ENCODE data around the gene CACNA1C. TPM values are rescaled to one million over a fixed set of nuclear protein-coding genes. Genes with fewer than 3 reads are reported as not detected.

CACNA1C gene
- polyA plus RNA-seq, 1 donor = 11.4 TPM

DNA sequence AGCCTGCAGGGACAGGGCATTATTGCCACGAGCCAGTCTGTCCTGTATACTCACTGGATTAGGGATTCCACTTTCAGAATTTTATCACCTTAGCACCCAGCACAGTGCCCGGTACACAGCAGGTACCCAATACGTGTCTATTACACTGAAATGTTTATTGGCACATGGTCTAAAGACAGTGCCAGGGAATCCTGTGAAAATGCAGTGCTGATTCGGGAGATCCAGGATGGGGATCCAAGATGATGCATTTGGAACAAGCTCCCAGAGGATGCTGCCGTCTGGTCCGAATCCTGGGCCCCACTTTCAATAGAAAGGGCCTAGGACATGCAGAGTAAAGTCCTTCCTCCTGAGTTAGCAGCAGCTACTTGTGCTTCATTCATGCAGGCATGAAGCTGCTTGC is 230.7 kb downstream of the CACNA1C start:
- DNase-seq = no peak

DNA sequence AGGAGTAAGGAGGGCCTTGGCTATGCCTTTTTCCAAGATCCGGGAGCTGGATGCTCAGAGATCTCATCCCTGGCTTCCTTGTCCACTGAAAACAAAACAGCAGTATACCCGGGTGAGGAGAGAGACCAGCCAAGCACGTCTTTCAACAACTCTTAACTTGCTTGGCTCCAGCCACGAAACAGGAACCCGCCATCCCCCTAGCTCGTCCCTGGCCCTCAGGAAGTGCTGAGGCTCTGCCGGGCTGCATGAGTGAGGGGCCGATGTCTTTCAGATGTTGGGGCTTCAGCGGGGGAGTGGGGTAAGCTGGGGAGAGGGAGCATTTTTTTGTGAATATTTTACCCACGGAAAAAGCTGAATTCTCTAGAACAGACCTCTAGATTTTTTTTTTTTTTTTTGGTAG is 231.1 kb downstream of the CACNA1C start:
- no peak for DNase-seq

DNA sequence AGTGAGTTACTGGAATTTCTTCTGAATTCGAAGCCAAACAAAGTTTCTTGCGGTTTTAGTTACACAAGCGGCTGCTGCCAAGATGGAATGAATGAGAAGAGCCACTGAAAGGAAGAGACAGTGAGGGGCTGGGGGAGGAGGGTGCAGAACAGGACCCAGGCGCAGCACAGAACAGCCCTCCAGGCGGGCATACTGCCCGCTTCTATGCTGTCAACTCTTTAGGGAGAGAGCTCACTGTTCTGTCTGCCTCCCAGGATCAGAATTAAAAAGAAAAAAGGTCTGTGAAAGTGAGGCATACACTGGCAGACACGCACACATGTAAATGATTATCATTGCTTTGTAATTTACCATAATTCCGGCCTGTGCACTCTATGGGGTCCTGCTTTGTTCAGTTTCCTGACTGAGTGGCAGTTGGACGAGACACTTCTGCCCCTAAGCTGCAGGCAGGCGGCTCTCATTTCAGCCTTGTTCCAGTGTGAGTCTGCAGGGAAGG is 231.6 kb downstream of the CACNA1C start:
- DNase-seq = no peak

DNA sequence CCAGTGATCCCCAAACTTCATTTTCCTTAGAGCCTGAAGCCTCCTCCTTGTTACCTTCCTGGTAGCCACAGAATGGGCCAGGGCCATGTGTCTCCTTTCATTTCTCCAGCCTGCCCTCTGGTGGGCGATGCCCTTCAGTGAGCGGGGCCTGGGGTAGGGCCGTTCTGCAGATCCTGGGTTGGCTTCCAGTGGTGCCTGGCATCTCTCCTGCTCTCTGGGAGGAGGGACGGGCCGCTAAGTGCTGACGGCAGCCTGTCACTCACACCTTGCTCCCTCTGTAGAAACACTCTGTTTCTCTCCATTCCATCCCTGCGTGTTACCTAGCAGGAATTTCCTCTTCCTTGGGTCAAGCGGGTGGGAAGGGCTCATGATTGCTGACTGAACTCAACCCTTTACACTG is 232.1 kb downstream of the CACNA1C start:
- peak; percentile 66 for DNase-seq

DNA sequence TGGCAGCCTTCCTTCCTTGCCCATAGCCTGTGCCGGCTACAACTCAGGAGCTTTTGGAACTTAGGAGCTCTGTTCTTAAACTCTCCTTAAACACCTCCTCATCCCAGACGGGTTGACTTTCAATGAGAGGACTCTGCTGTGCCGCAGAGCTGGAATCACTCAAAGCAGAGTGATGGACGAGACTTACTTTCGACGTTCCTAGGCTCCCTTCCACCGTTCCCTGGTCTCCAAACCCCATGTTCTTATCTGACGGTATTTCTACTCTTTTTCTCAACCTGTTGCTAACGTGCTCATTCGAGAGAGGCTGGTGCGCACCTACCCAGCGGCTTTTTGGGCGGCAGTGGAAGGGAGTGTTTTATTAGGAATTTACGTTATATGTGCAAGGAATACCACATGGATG is 232.7 kb downstream of the CACNA1C start:
- no peak for DNase-seq

DNA sequence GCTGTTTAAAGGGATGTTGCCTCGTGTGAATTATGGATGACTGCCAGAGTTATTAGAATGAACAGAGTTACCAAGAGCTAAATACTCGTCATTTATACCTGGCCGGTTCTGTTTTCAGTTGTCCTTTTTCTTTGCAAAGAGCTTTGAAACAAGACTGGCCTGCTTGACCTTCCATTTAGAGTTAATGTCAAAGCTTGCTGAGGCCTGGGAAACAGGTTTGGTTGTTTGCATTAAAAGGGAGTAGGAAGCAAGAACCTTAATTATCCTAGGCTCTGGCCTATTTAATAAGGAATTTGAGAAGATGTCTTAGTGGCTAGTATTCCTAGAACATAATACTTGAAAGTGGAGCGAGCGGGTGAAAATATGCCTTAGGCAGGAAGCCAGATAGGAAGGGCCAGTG is 233.3 kb downstream of the CACNA1C start:
- DNase-seq = no peak

DNA sequence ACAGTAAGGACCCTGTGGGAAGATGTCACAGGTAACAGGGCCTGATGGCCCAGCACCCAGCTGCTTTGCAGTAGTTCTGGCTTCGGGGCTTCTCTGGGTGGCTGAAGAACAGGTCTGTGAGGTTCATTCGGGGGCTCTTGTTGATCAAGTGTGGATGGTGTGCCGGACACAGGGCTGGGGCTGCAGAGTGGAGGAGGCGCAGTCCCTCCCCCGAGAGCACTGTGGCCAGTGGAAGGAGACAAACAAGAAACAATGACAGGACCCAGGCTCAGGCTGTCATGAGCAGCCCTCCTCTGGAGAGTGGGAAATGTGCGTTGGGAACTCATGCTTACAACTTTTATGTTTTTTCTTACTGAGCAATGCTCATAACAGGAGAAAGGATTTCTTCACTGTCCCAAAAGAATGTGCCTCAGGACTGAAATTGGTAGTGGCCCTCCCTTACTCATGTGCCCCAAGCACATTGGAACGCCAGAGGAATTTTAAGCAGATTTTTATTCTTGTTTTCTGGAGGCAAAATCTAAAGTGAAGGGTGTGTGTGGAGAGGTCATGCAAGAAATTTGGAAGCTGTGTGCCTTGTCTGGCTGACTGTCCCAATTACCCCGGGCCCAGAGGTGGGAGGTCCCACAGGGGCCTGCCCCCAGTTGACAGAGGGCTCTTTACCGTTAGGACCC is 233.8 kb downstream of the CACNA1C start:
- DNase-seq = no peak

DNA sequence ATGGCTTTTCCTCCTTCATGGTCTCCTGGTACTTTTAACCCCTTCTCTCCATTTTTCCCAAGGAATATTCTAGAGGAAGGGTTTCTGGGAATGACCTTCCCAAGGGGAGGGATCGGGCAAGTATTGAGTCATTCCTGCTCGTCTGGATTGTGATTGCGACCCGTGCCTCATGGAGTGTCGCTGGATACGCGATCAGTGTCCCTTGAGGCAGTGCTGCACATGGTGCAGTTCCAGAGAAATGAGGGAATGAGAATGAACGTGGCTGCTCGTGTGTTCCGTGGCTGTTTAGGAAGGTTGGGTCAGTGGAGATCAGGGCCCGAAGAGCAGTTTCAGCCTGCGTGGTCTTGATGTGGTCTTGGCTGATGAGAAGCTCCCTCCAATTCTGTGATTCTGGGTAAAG is 234.4 kb downstream of the CACNA1C start:
- DNase-seq = no peak

DNA sequence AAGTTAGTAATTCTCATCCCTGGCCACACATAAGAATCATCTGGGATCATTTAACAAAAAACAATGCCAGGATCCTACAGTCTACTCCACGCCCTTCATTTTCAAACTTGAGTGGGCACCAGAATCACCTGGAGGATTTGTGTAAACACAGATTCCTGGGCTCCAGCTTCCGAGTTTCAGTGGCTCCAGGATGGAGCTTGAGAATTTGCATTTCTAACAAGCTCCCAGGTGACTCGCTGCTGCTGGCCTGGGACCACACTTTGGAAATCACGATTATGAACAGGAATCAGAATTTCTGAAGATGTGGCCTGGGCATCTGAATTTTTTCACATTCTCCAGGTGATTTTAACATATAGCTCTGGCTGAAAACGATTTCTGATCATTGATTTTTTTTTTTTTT is 234.8 kb downstream of the CACNA1C start:
- no peak for DNase-seq

DNA sequence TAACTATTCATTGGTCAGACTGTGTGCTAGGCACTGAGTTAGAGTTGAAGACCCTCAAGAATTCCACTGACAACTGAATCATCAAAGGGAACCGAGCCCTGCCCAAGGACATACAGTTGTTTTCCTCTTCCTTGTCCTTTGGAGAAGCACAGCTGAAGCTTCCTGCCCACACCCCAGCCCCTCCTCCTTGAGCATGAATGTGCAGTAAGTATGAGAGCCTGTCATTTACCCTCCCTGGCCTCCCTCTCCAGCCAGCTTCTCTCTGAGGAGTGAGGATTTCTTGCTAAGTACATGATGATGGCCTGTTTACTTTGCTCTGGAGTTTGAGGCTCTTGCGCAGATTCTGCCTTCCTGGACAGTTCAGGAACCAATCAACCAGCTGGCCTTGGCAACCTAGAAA is 235.2 kb downstream of the CACNA1C start:
- DNase-seq = no peak

DNA sequence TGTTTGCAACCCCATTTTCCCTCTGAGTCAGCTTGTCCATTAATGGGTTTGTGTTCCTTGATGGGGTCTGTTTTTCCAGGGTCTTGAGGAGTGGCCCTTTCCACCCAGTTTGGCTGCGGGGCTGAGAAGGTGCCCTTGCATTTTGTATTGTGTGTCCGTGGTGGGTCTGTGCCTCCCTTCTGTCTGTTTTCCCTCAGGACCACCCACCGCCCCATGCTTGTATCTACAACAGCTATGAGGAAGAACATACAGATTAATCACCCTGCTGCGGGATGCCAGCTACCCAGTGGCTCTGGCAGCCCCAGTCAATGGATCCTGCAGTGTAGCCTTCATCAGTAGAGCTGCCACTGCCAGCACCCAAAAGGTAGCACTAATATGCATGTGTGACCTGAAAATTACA is 235.7 kb downstream of the CACNA1C start:
- DNase-seq = no peak

DNA sequence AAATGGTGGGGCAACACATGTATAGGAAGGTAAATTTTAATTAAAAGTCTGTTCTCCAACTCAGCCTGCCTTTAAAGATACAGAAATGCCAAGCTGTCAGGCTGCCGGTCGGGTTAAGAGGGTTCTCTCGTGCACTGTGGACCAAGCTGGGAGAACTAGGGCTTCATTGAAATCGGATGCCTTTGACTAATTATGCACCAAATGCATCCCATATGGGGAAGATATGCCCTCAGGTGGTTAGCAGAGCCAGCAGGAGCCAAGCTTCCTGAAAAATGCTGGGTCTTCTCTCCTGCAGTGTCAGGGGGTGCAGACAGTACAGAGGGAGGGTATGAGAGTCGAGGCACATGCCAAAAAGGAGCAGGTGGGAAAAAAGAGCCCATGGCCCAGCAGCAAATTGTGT is 236.1 kb downstream of the CACNA1C start:
- no peak for DNase-seq

DNA sequence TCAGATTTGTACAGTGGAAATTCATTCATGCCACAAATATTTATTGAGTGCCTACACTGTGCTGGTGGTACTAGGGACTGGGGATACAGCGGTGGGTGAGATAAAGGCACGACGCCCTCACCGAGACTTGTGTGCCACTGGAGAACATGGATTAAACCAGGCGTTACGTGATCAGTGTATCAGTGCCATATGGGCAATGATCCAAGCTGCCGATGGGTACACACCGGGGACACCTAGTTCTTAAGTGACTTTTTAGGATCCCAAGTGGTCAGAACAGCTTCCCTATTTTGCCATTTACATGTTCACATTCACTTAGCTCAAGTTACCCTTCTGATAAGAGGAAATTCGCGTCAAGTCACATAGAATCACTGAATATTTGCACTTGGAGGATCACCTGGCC is 236.7 kb downstream of the CACNA1C start:
- DNase-seq = no peak

DNA sequence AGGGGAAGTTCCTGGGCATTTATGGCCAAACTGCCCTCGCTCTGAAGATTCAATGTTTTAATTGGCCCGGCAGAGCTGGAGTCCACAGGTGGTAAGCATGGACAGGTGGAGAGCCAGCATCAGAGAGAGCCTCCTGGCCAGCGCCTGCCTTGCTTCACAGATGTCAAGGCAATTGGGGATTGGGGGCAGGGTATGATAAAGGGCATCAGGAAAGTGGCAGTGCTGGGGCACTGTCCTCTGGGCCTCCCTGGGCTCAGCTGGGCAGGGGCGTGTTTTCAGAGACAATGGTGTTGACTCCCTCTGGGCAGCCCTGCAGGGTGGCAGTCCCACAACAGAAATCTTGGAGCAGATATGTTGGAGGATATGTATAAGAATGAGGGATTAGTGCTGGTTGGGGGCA is 237.3 kb downstream of the CACNA1C start:
- no peak for DNase-seq

DNA sequence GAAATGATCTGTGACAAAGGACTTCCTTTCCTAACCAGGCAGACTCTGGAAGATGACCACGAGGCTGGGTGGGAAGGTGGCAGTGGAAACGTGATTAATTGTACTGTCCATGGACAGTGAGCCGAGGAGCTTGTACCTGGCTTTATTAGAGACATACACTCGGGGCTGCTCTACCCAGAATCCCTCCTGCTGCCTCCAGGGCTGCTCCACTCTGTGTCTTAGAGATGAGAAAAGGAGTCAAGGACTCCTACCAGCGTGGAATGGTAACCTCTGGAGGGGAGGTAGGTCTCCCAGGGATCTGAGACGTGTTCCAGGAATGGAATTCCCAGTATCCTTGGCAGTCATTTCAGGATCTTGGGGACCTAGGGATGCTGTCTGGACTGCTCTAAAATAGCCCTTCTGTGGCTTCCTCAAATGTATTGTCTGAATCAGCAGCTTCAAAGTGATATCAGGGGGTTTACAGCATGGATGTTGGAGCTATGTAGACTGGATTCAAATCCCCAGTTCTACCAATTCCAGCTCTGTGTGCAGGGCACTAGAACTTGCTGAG is 237.8 kb downstream of the CACNA1C start:
- DNase-seq = no peak

DNA sequence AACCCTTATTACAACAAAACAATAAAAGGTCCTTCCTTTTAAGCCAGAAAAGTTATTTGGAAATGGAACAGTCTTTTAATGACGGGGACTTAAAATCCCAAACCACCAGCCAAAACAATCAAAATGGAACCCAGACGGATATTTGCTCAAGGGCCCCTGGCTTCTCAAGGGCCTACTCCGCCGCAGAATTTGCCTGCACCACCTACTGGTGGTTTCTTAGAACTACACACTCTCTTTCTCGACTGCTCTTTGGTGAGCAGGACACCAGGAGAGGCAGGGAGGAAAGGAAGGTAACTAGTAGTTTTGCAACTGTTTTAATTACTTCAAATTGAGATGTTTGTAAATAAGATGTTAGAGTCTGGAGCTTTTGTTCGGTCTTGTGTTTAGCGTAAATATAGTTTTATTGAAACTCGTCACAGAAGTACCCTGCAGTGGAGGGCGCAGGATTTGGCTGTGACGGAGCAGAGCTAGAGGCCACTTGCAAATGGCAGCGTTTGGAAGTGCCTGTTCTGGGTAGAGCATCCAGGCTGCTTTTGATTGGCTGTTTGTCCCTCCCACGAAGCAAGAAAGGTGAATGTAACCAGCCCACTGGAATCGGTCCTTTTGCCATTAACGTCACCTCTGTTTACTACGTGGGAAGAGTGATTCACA is 238.5 kb downstream of the CACNA1C start:
- DNase-seq = no peak

DNA sequence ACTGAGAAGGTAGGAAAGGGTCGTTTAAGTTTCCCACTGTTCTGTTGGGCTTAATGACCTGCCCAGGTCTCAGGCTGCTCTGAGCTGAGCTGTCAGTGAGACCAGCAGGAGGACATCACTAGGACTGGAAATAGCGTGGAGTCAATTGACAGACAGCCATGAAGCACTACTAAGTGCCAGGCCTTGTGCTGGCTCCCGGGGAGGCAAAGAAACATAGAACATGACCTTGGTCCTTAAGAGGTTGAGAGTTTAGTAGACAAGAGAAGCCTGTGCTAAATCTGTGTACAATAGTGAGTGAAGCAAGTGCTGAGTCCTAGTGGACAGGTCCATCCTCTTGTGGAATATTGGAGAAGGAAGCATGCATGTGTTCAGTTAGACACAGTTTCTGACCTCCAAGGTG is 239.2 kb downstream of the CACNA1C start:
- no peak for DNase-seq

DNA sequence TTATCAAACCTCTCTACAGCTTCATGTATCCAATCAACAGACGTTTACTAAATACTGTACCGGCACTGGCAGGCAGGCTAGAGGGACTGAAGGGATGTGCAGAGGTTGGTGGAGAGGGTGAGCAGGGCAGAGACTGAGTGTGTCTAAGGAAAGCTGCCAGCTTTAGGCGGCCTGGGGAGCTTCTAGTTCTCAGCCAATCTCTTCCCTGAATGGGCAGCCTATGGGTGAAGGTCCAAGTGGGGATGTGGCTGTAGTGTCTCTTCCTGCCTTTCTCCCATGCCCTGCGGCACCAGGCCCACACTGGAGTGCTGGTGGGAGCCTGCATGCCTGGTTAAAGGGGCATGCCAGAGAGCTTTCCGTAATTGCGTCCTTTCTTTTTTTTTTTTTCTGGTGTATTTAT is 239.8 kb downstream of the CACNA1C start:
- no peak for DNase-seq

DNA sequence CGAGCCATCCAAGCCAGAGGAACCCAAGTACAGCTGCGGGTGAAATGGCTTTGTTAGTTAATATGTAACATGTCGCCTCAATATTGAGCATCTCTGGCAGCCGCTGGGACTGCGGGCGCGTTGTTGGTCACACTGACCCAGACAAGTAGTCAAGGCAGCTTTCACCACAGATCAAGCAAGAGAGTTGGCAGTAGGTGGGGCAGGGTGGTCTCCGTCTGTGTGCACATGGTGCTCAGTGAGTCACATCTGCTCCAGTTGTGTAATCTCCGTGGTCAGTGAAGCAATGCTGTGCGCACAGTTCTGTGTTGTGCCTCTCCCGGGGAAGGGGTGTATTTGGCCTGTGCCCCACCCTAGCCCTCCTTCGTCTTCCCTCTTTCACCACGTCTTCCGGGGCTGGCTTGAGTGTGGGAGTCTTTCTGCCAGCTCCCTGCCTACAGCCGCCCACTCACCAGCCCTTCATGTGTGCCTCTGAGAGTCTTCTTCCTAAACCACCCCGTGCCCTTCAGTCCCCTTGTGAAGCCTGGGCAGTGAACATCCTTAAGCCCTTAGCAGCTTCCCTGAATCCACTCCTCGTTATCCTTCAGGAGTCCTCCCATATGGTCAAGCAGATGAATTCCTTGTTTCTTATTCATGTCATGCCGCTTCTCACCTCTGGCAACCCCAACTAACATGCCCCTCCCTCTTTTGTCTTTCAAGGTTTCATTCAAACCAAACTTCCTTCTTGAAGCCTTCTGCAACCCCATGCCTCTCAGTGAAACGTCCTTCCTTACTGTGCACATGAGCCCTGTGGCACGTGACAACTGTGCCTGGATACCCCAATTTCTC is 242.1 kb downstream of the CACNA1C start:
- no peak for DNase-seq

DNA sequence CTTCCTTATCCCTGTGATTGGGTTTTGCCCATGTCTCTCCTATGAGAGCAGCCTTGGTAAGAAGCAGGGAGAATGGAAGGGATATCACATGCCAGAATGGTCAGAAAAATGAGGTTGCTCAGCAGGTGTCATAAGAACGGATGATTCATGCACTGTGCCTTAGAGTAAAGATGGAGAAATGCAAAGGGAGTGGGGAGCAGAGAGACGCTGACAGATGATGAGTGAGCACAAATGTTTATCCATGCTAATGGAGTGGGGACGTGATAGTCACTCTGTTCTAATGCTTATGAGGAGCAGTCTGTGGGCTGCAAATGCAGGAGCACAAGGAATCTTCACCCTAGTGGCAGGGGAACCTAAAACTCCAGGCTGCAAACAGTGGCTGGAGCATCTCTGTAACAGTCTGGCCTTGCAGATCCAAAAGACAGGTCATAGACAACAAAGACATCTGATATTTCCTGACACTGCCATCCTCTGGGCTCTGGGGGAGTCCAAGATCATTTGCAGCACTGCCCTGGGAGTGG is 243.2 kb downstream of the CACNA1C start:
- no peak for DNase-seq

DNA sequence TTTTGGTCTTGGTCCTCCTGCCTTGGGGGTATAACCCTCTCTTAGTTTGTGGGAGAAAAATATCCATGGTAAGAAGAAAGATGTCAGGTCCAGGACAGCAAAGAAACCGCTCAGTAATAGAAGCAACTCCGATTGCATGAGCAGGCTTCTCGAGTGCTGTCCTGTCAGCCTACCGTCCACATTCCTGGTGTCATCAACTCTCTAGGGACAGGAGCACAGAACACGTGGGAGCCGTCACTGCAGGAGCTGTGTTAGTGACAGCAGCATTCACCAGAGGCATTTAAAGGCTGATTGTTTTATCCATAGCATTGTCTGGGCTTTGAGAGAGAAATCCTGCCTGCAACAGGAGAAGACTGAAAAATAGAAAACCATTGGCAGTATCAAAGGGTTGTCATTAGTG is 244.2 kb downstream of the CACNA1C start:
- DNase-seq = no peak

DNA sequence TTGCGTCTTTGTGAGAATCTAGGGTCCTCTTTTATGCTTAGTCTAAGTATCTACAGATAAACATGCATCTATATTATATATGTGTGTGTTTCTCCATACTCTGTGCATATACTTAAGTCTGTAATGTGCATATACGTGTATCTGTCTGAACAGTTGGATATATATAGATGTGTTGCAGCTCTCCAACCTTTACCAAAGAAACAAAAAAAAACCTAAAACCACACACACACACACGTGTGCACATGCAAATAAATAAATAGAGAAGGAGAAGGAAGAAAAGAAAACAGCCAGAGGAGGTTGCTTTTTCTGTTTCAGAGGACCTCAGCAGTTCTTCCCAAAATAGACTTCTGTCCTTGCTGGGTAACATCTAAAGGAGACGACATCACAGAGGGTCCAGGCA is 244.9 kb downstream of the CACNA1C start:
- no peak for DNase-seq
